ENCODE measurements around the gene UBQLN1.
"Not testable (repeated sequence)": the region's sequence is repeated elsewhere in the genome, so short reads cannot be mapped to it uniquely, and the experiment has no call there.

Gene UBQLN1

GRCh38 chr9:83706676-83707517, 861 bp downstream of the UBQLN1 start:
- peak overlapping the region; percentile 91 for H3K9ac ChIP-seq (ENCODE audit: low read depth, low read length)
- H3K9me3 ChIP-seq (ENCODE audit: control insufficient read depth, insufficient read depth, low read length) = no peaks in the 10 kb centered on the region
- H3K4me1 ChIP-seq (ENCODE audit: insufficient read depth, low read length) = 0 out of 2 replicates have a peak, but pooled peaks cover 4% of the 10 kb centered on the region
- H3K36me3 ChIP-seq (ENCODE audit: insufficient read depth, low read length) = no peaks in the 10 kb centered on the region

- H3K9me3 ChIP-seq (ENCODE audit: control insufficient read depth, insufficient read depth, low read length); H3K4me1 ChIP-seq (ENCODE audit: insufficient read depth, low read length); H3K36me3 ChIP-seq (ENCODE audit: insufficient read depth, low read length); H3K9ac ChIP-seq (ENCODE audit: low read depth, low read length): not testable (repeated sequence)
Measured at GRCh38 chr9:83705219-83705651, 2.5 kb downstream of the UBQLN1 start.

- Histone ChIP-seq H3K9ac (ENCODE audit: low read depth, low read length) (no peak overlapping the region), H3K9me3 (ENCODE audit: control insufficient read depth, insufficient read depth, low read length) (no peaks in the 10 kb centered on the region), H3K36me3 (ENCODE audit: insufficient read depth, low read length) (no peaks in the 10 kb centered on the region), H3K4me1 (ENCODE audit: insufficient read depth, low read length) (0 out of 2 replicates have a peak, but pooled peaks cover 4% of the 10 kb centered on the region)
Measured at GRCh38 chr9:83701769-83702168, 6.0 kb downstream of the UBQLN1 start.

GRCh38 chr9:83701286-83701685, 6.5 kb downstream of the UBQLN1 start:
- Histone ChIP-seq H3K9ac (ENCODE audit: low read depth, low read length) (no peak overlapping the region), H3K9me3 (ENCODE audit: control insufficient read depth, insufficient read depth, low read length) (no peaks in the 10 kb centered on the region), H3K36me3 (ENCODE audit: insufficient read depth, low read length) (no peaks in the 10 kb centered on the region), H3K4me1 (ENCODE audit: insufficient read depth, low read length) (0 out of 2 replicates have a peak, but pooled peaks cover 4% of the 10 kb centered on the region)

GRCh38 chr9:83699615-83700014, 8.1 kb downstream of the UBQLN1 start:
- no peaks in the 10 kb centered on the region for H3K4me1 ChIP-seq (ENCODE audit: insufficient read depth, low read length)
- no peaks in the 10 kb centered on the region for H3K36me3 ChIP-seq (ENCODE audit: insufficient read depth, low read length)
- H3K9me3 ChIP-seq (ENCODE audit: control insufficient read depth, insufficient read depth, low read length) = no peaks in the 10 kb centered on the region
- no peak overlapping the region for H3K9ac ChIP-seq (ENCODE audit: low read depth, low read length)

GRCh38 chr9:83698976-83699585, 8.7 kb downstream of the UBQLN1 start:
- no peaks in the 10 kb centered on the region for H3K4me1 ChIP-seq (ENCODE audit: insufficient read depth, low read length)
- no peaks in the 10 kb centered on the region for H3K9me3 ChIP-seq (ENCODE audit: control insufficient read depth, insufficient read depth, low read length)
- no peak overlapping the region for H3K9ac ChIP-seq (ENCODE audit: low read depth, low read length)
- H3K36me3 ChIP-seq (ENCODE audit: insufficient read depth, low read length) = no peaks in the 10 kb centered on the region

GRCh38 chr9:83691492-83691891, 16.3 kb downstream of the UBQLN1 start:
- no peaks in the 10 kb centered on the region for H3K36me3 ChIP-seq (ENCODE audit: insufficient read depth, low read length)
- H3K4me1 ChIP-seq (ENCODE audit: insufficient read depth, low read length) = no peaks in the 10 kb centered on the region
- no peaks in the 10 kb centered on the region for H3K9me3 ChIP-seq (ENCODE audit: control insufficient read depth, insufficient read depth, low read length)
- no peak overlapping the region for H3K9ac ChIP-seq (ENCODE audit: low read depth, low read length)

- no peaks in the 10 kb centered on the region for H3K36me3 ChIP-seq (ENCODE audit: insufficient read depth, low read length)
- no peak overlapping the region for H3K9ac ChIP-seq (ENCODE audit: low read depth, low read length)
- H3K4me1 ChIP-seq (ENCODE audit: insufficient read depth, low read length) = no peaks in the 10 kb centered on the region
- H3K9me3 ChIP-seq (ENCODE audit: control insufficient read depth, insufficient read depth, low read length) = no peaks in the 10 kb centered on the region
Measured at GRCh38 chr9:83688921-83689320, 18.8 kb downstream of the UBQLN1 start.

- H3K9me3 ChIP-seq (ENCODE audit: control insufficient read depth, insufficient read depth, low read length) = no peaks in the 10 kb centered on the region
- no peak overlapping the region for H3K9ac ChIP-seq (ENCODE audit: low read depth, low read length)
- peaks cover 9% of the 10 kb centered on the region for H3K4me1 ChIP-seq (ENCODE audit: insufficient read depth, low read length)
- peaks cover 4% of the 10 kb centered on the region for H3K36me3 ChIP-seq (ENCODE audit: insufficient read depth, low read length)
Measured at GRCh38 chr9:83681490-83681889, 26.3 kb downstream of the UBQLN1 start.

- H3K36me3 ChIP-seq (ENCODE audit: insufficient read depth, low read length) = peaks cover 4% of the 10 kb centered on the region
Measured at GRCh38 chr9:83680233-83680632, 27.5 kb downstream of the UBQLN1 start.

GRCh38 chr9:83677596-83677995, 30.2 kb downstream of the UBQLN1 start:
- no peak overlapping the region for H3K9ac ChIP-seq (ENCODE audit: low read depth, low read length)
- peaks cover 9% of the 10 kb centered on the region for H3K4me1 ChIP-seq (ENCODE audit: insufficient read depth, low read length)
- H3K9me3 ChIP-seq (ENCODE audit: control insufficient read depth, insufficient read depth, low read length) = no peaks in the 10 kb centered on the region
- peaks cover 4% of the 10 kb centered on the region for H3K36me3 ChIP-seq (ENCODE audit: insufficient read depth, low read length)

More at GRCh38 chr9:83680233-83680632, 27.5 kb downstream of the UBQLN1 start:
- Histone ChIP-seq H3K9ac (ENCODE audit: low read depth, low read length) (no peak overlapping the region), H3K9me3 (ENCODE audit: control insufficient read depth, insufficient read depth, low read length) (no peaks in the 10 kb centered on the region), H3K4me1 (ENCODE audit: insufficient read depth, low read length) (peaks cover 9% of the 10 kb centered on the region)

GRCh38 chr9:83675466-83675865, 32.3 kb downstream of the UBQLN1 start:
- H3K9ac ChIP-seq (ENCODE audit: low read depth, low read length) = no peak overlapping the region
- H3K4me1 ChIP-seq (ENCODE audit: insufficient read depth, low read length) = peaks cover 1% of the 10 kb centered on the region
- peaks cover 4% of the 10 kb centered on the region for H3K36me3 ChIP-seq (ENCODE audit: insufficient read depth, low read length)
- no peaks in the 10 kb centered on the region for H3K9me3 ChIP-seq (ENCODE audit: control insufficient read depth, insufficient read depth, low read length)

GRCh38 chr9:83671451-83671850, 36.3 kb downstream of the UBQLN1 start:
- Histone ChIP-seq H3K36me3 (ENCODE audit: insufficient read depth, low read length) (no peaks in the 10 kb centered on the region; the same call in 1 of the 2 replicates), H3K4me1 (ENCODE audit: insufficient read depth, low read length) (no peaks in the 10 kb centered on the region), H3K9me3 (ENCODE audit: control insufficient read depth, insufficient read depth, low read length) (no peaks in the 10 kb centered on the region), H3K9ac (ENCODE audit: low read depth, low read length) (no peak overlapping the region)

GRCh38 chr9:83670381-83670780, 37.4 kb downstream of the UBQLN1 start:
- Histone ChIP-seq H3K9me3 (ENCODE audit: control insufficient read depth, insufficient read depth, low read length) (no peaks in the 10 kb centered on the region), H3K36me3 (ENCODE audit: insufficient read depth, low read length) (no peaks in the 10 kb centered on the region; the same call in 1 of the 2 replicates), H3K9ac (ENCODE audit: low read depth, low read length) (no peak overlapping the region), H3K4me1 (ENCODE audit: insufficient read depth, low read length) (no peaks in the 10 kb centered on the region)

GRCh38 chr9:83669067-83669466, 38.7 kb downstream of the UBQLN1 start:
- Histone ChIP-seq H3K9ac (ENCODE audit: low read depth, low read length) (no peak overlapping the region), H3K4me1 (ENCODE audit: insufficient read depth, low read length) (no peaks in the 10 kb centered on the region), H3K36me3 (ENCODE audit: insufficient read depth, low read length) (peaks cover 1% of the 10 kb centered on the region), H3K9me3 (ENCODE audit: control insufficient read depth, insufficient read depth, low read length) (no peaks in the 10 kb centered on the region)
